Activated CD4-positive, alpha-beta memory T cell treated with anti-CD3 and anti-CD28 coated beads for 36 hours (primary cell): Measurements from ENCODE around the gene NECTIN2. TPM values are rescaled to one million over a fixed set of nuclear protein-coding genes. Genes with fewer than 3 reads are reported as not detected.
"Not testable (repeated sequence)": the region's sequence is repeated elsewhere in the genome, so short reads cannot be mapped to it uniquely, and the experiment has no call there.

Source experiments
- CTCF ChIA-PET: fragments of 350-600 bp; sonication (Branson Sonifier 250); formaldehyde crosslinking; loops from one replicate; lab custom pipeline; 2021; ENCODE audit warnings: antibody characterized with exemption, inconsistent platforms; lab: Charles Lee
- POLR2A ChIA-PET: fragments of 350-600 bp; sonication (Branson Sonifier 250); formaldehyde crosslinking; loops from one replicate; lab custom pipeline; 2021; ENCODE audit warnings: antibody characterized with exemption; lab: Charles Lee
- DNase-seq: peaks from one replicate; pipeline ENCODE4 v3.0.0-alpha.2; 2020
- H3K27ac Mint-ChIP-seq: one replicate; pipeline ENCODE4 v1.8.0; 2021; ENCODE audit warnings: mixed read lengths
- H3K27me3 Mint-ChIP-seq: one replicate; pipeline ENCODE4 v1.8.0; 2021; ENCODE audit warnings: mixed read lengths
- H3K36me3 Mint-ChIP-seq: one replicate; pipeline ENCODE4 v1.8.0; 2021; ENCODE audit warnings: mixed read lengths
- H3K4me1 Mint-ChIP-seq: one replicate; pipeline ENCODE4 v1.8.0; 2021; ENCODE audit warnings: low read depth, mixed read lengths
- H3K4me3 Mint-ChIP-seq: one replicate; pipeline ENCODE4 v1.8.0; 2021; ENCODE audit warnings: mild to moderate bottlenecking, mixed read lengths
- H3K9me3 Mint-ChIP-seq: one replicate; pipeline ENCODE4 v1.8.0; 2021; ENCODE audit warnings: mixed read lengths
- intact Hi-C: fragments of 100-400 bp; cut with micrococcal nuclease; formaldehyde crosslinking; loops from one replicate; pipeline ENCODE4 v1.15.1; 2023
- total RNA-seq, 2 experiments: library from RNA; stranded (reverse); gene quantifications; one replicate each; pipeline ENCODE4 v1.2.3, GENCODE V29; 2021

The NECTIN2 gene
- total RNA-seq, 2 experiments from 2014 or later = 0.71 to 1.9 TPM

GRCh38 chr19:44925114-44925891 lies 79.2 kb downstream of the NECTIN2 start:
- intact Hi-C loops = no loop called here
- CTCF ChIA-PET = no interaction called here

GRCh38 chr19:44926245-44927077 lies 80.4 kb downstream of the NECTIN2 start:
- H3K27me3 Mint-ChIP-seq = peaks cover 17% of the 10 kb centered on the region
- CTCF ChIA-PET, H3K4me1 Mint-ChIP-seq, intact Hi-C loops, H3K36me3 Mint-ChIP-seq, H3K4me3 Mint-ChIP-seq, DNase-seq, POLR2A ChIA-PET, H3K9me3 Mint-ChIP-seq, H3K27ac Mint-ChIP-seq: not testable (repeated sequence)

More at GRCh38 chr19:44925114-44925891, 79.2 kb downstream of the NECTIN2 start:
- peaks cover 4% of the 10 kb centered on the region for H3K4me1 Mint-ChIP-seq
- no peak overlapping the region for H3K4me3 Mint-ChIP-seq
- peaks cover 17% of the 10 kb centered on the region for H3K27me3 Mint-ChIP-seq
- H3K27ac Mint-ChIP-seq = no peak overlapping the region
- no peaks in the 10 kb centered on the region for H3K9me3 Mint-ChIP-seq
- DNase-seq = no peak
- POLR2A ChIA-PET = no interaction called here
- no peaks in the 10 kb centered on the region for H3K36me3 Mint-ChIP-seq

GRCh38 chr19:44927746-44928145 lies 81.6 kb downstream of the NECTIN2 start:
- DNase-seq = no peak
- Mint-ChIP-seq H3K9me3 (no peaks in the 10 kb centered on the region), H3K27me3 (peaks cover 17% of the 10 kb centered on the region), H3K36me3 (no peaks in the 10 kb centered on the region), H3K4me3 (no peak overlapping the region), H3K4me1 (peaks cover 4% of the 10 kb centered on the region), H3K27ac (no peak overlapping the region)
- intact Hi-C loops = no loop called here
- CTCF ChIA-PET = interaction anchor here (0.7 kb wide), 1 partner anchor 61 kb away, joined by 3 read pairs; no protein-coding TSS in a partner anchor
- POLR2A ChIA-PET = no interaction called here

GRCh38 chr19:44930088-44930487 lies 84.0 kb downstream of the NECTIN2 start:
- DNase-seq = no peak
- CTCF ChIA-PET = interaction anchor here (1.1 kb wide), 1 partner anchor 129 kb away, joined by 4 read pairs; no protein-coding TSS in a partner anchor
- Mint-ChIP-seq H3K9me3 (no peaks in the 10 kb centered on the region), H3K27me3 (peaks cover 17% of the 10 kb centered on the region), H3K27ac (no peak overlapping the region), H3K36me3 (no peaks in the 10 kb centered on the region), H3K4me3 (no peak overlapping the region), H3K4me1 (peaks cover 4% of the 10 kb centered on the region)
- intact Hi-C loops = no loop called here
- POLR2A ChIA-PET = no interaction called here

GRCh38 chr19:44931541-44931940 lies 85.4 kb downstream of the NECTIN2 start:
- Mint-ChIP-seq H3K27me3 (peaks cover 5% of the 10 kb centered on the region), H3K36me3 (no peaks in the 10 kb centered on the region), H3K27ac (no peak overlapping the region), H3K9me3 (no peaks in the 10 kb centered on the region), H3K4me3 (no peak overlapping the region), H3K4me1 (peaks cover 4% of the 10 kb centered on the region)
- ChIA-PET POLR2A (no interaction called here), CTCF (interaction anchor here (0.7 kb wide), 1 partner anchor 203 kb away, joined by 7 read pairs; no protein-coding TSS in a partner anchor)
- intact Hi-C loops = no loop called here
- DNase-seq = no peak

Other genes starting within 250 kb of the NECTIN2 start
- not detected for gene IGSF23, start 232.7 kb upstream of the NECTIN2 start, total RNA-seq
- gene PVR, start 202.4 kb upstream of the NECTIN2 start, total RNA-seq = 1 to 10 TPM; 6.5 to 7.4 TPM
- under 1 TPM; 0.31 to 0.57 TPM for gene CEACAM19, start 174.8 kb upstream of the NECTIN2 start, total RNA-seq
- not detected for gene CEACAM16, start 147.1 kb upstream of the NECTIN2 start, total RNA-seq
- 10 to 100 TPM; 75.0 to 79.6 TPM for gene BCL3, start 97.6 kb upstream of the NECTIN2 start, total RNA-seq
- not detected for gene CBLC, start 68.4 kb upstream of the NECTIN2 start, total RNA-seq
- gene BCAM, start 37.2 kb upstream of the NECTIN2 start, total RNA-seq = not detected
- 10 to 100 TPM; 86.4 to 87.1 TPM for gene TOMM40, start 45.0 kb downstream of the NECTIN2 start, total RNA-seq
- gene APOE, start 59.5 kb downstream of the NECTIN2 start, total RNA-seq = under 1 TPM; 0.44 to 0.48 TPM
- 1 to 10 TPM; 1.4 to 2.2 TPM for gene APOC1, start 68.3 kb downstream of the NECTIN2 start, total RNA-seq
- gene APOC4, start 95.9 kb downstream of the NECTIN2 start, total RNA-seq = not detected
- gene APOC2, start 99.8 kb downstream of the NECTIN2 start, total RNA-seq = not detected
- gene CLPTM1, start 109.1 kb downstream of the NECTIN2 start, total RNA-seq = 10 to 100 TPM; 43.9 to 45.0 TPM
- 10 to 100 TPM; 62.4 to 63.1 TPM for gene RELB, start 155.2 kb downstream of the NECTIN2 start, total RNA-seq
- gene CLASRP, start 192.7 kb downstream of the NECTIN2 start, total RNA-seq = 10 to 100 TPM; 89.6 to 98.4 TPM
- 1 to 10 TPM; 3.2 to 3.6 TPM for gene ZNF296, start 230.2 kb downstream of the NECTIN2 start, total RNA-seq
- gene GEMIN7, start 233.0 kb downstream of the NECTIN2 start, total RNA-seq = 10 to 100 TPM; 29.8 to 30.1 TPM
- 10 to 100 TPM; 12.7 to 13.1 TPM for gene PPP1R37, start 246.9 kb downstream of the NECTIN2 start, total RNA-seq